SK-N-SH treated with all-trans-retinoic acid at 6 μM for 48 hours (cell line): ENCODE measurements around the gene TRAF3IP3.
A peak's percentile ranks its signal among the peaks of the same experiment; 100 is the strongest.

Source experiments
- ATAC-seq: fragments of 200-7000 bp; cut with Tn5 transposase; 3 replicates; pipeline ENCODE4 v1.9.1; 2020; ENCODE audit warnings: mild to moderate bottlenecking, moderate library complexity
- ARNTL ChIP-seq: fragments of 450-650 bp; formaldehyde crosslinking; IDR thresholded peaks from 2 replicates; pipeline ENCODE4 v1.5.0; 2020; ENCODE audit warnings: low read depth, mild to moderate bottlenecking, moderate library complexity, borderline replicate concordance
- BACH2 ChIP-seq: fragments of 250-450 bp; sonication (Bioruptor Pico); IDR thresholded peaks from 2 replicates; pipeline ENCODE4 v1.9.0; 2021; ENCODE audit warnings: mild to moderate bottlenecking, borderline replicate concordance
- CREB5 ChIP-seq: fragments of 250-450 bp; sonication (Bioruptor Pico); IDR thresholded peaks from 2 replicates; pipeline ENCODE4 v1.5.1; 2020; ENCODE audit warnings: low read depth, mild to moderate bottlenecking, moderate library complexity
- CSDC2 ChIP-seq: fragments of 250-450 bp; sonication (Bioruptor Pico); IDR thresholded peaks from 2 replicates; pipeline ENCODE4 v1.5.0; 2020; ENCODE audit warnings: mild to moderate bottlenecking, moderate library complexity
- CSRNP3 ChIP-seq: fragments of 250-450 bp; sonication (Bioruptor Pico); IDR thresholded peaks from 2 replicates; pipeline ENCODE4 v1.5.1; 2021; ENCODE audit warnings: mild to moderate bottlenecking, moderate library complexity
- ESRRG ChIP-seq: fragments of 250-450 bp; sonication (Bioruptor Pico); IDR thresholded peaks from 2 replicates; pipeline ENCODE4 v1.6.1; 2021; ENCODE audit warnings: mild to moderate bottlenecking
- GLIS3 ChIP-seq: fragments of 250-450 bp; sonication (Bioruptor Pico); IDR thresholded peaks from 2 replicates; pipeline ENCODE4 v1.5.0; 2020; ENCODE audit warnings: mild to moderate bottlenecking, moderate library complexity
- ISL1 ChIP-seq: fragments of 250-450 bp; sonication (Bioruptor Pico); IDR thresholded peaks from 2 replicates; pipeline ENCODE4 v2.1.2; 2022; ENCODE audit warnings: mild to moderate bottlenecking, moderate library complexity
- OSR1 ChIP-seq: fragments of 250-450 bp; sonication (Bioruptor Pico); IDR thresholded peaks from 2 replicates; pipeline ENCODE4 v1.8.0; 2022; ENCODE audit warnings: moderate library complexity, mild to moderate bottlenecking, inconsistent platforms
- POU6F1 ChIP-seq: fragments of 250-450 bp; sonication (Bioruptor Pico); IDR thresholded peaks from 2 replicates; pipeline ENCODE4 v1.8.0; 2021; ENCODE audit warnings: low read depth, mild to moderate bottlenecking, moderate library complexity, borderline replicate concordance
- PPARA ChIP-seq: fragments of 250-450 bp; sonication (Bioruptor Pico); IDR thresholded peaks from 2 replicates; pipeline ENCODE4 v1.5.0; 2020; ENCODE audit warnings: mild to moderate bottlenecking, borderline replicate concordance
- RARB ChIP-seq: fragments of 250-450 bp; sonication (Bioruptor Pico); IDR thresholded peaks from 2 replicates; pipeline ENCODE4 v1.8.0; 2021; ENCODE audit warnings: mild to moderate bottlenecking, moderate library complexity
- SNAI2 ChIP-seq: fragments of 250-450 bp; sonication (Bioruptor Pico); IDR thresholded peaks from 2 replicates; pipeline ENCODE4 v1.5.0; 2020; ENCODE audit warnings: mild to moderate bottlenecking, moderate library complexity
- TOX ChIP-seq: fragments of 250-450 bp; sonication (Bioruptor Pico); IDR thresholded peaks from 2 replicates; pipeline ENCODE4 v1.8.0; 2021; ENCODE audit warnings: mild to moderate bottlenecking, moderate library complexity, borderline replicate concordance
- TSHZ2 ChIP-seq: fragments of 250-450 bp; sonication (Bioruptor Pico); IDR thresholded peaks from 2 replicates; pipeline ENCODE4 v1.5.0; 2020; ENCODE audit warnings: mild to moderate bottlenecking, moderate library complexity
- ZC3H10 ChIP-seq: fragments of 250-450 bp; sonication (Bioruptor Pico); IDR thresholded peaks from 2 replicates; pipeline ENCODE4 v1.5.1; 2021; ENCODE audit warnings: mild to moderate bottlenecking, moderate library complexity
- ZFP3 ChIP-seq: fragments of 250-450 bp; sonication (Bioruptor Pico); IDR thresholded peaks from 2 replicates; pipeline ENCODE4 v1.5.0; 2020; ENCODE audit warnings: mild to moderate bottlenecking, moderate library complexity
- ZFP30 ChIP-seq: fragments of 450-650 bp; formaldehyde crosslinking; IDR thresholded peaks from 2 replicates; pipeline ENCODE4 v1.5.0; 2022; ENCODE audit warnings: mild to moderate bottlenecking, moderate library complexity
- ZNF565 ChIP-seq: fragments of 450-650 bp; formaldehyde crosslinking; conservative IDR thresholded peaks from 2 replicates; pipeline ENCODE4 v1.5.0; 2020; ENCODE audit warnings: low read depth, mild to moderate bottlenecking, moderate library complexity
- ZNF70 ChIP-seq: fragments of 450-650 bp; formaldehyde crosslinking; IDR thresholded peaks from 2 replicates; pipeline ENCODE4 v1.5.0; 2020; ENCODE audit warnings: mild to moderate bottlenecking, moderate library complexity
- ZNF8 ChIP-seq: fragments of 450-650 bp; formaldehyde crosslinking; IDR thresholded peaks from 2 replicates; pipeline ENCODE4 v1.5.0; 2020; ENCODE audit warnings: mild to moderate bottlenecking, moderate library complexity

Gene TRAF3IP3

GRCh38 chr1:209787551-209787950 lies 31.7 kb downstream of the TRAF3IP3 start:
- no peak for ATAC-seq
- no peak for TF ChIP-seq ZNF8 (CRISPR knock-in tag)
- no peak for TF ChIP-seq ARNTL
- no peak for TF ChIP-seq OSR1 (CRISPR knock-in tag)
- TF ChIP-seq SNAI2 (CRISPR knock-in tag), result no peak

- ATAC-seq, result no peak
- TF ChIP-seq OSR1 (CRISPR knock-in tag) (no peak), GLIS3 (CRISPR knock-in tag) (no peak), SNAI2 (CRISPR knock-in tag) (no peak), ISL1 (CRISPR knock-in tag) (no peak), BACH2 (CRISPR knock-in tag) (no peak), ESRRG (no peak), ZNF565 (CRISPR knock-in tag) (no peak), CSRNP3 (CRISPR knock-in tag) (no peak), ZFP3 (CRISPR knock-in tag) (no peak), TSHZ2 (CRISPR knock-in tag) (no peak)
Measured at GRCh38 chr1:209789245-209789644, 33.4 kb downstream of the TRAF3IP3 start.

GRCh38 chr1:209790286-209791193 lies 34.7 kb downstream of the TRAF3IP3 start:
- ATAC-seq, result peak; percentile 61

More at GRCh38 chr1:209790286-209791193, 34.7 kb downstream of the TRAF3IP3 start:
- TF ChIP-seq ESRRG, result no peak
- no peak for TF ChIP-seq ZFP30
- no peak for TF ChIP-seq ZNF70
- no peak for TF ChIP-seq POU6F1 (CRISPR knock-in tag)
- no peak for TF ChIP-seq ZFP3 (CRISPR knock-in tag)
- no peak for TF ChIP-seq CSRNP3 (CRISPR knock-in tag)
- TF ChIP-seq ZNF565 (CRISPR knock-in tag), result no peak
- no peak for TF ChIP-seq CREB5 (CRISPR knock-in tag)
- TF ChIP-seq PPARA (CRISPR knock-in tag), result no peak
- TF ChIP-seq ISL1 (CRISPR knock-in tag), result no peak
- TF ChIP-seq CSDC2 (CRISPR knock-in tag), result no peak
- TF ChIP-seq ZC3H10 (CRISPR knock-in tag), result no peak
- no peak for TF ChIP-seq TSHZ2 (CRISPR knock-in tag)
- TF ChIP-seq RARB, result no peak
- TF ChIP-seq GLIS3 (CRISPR knock-in tag), result no peak
- no peak for TF ChIP-seq TOX (CRISPR knock-in tag)
